ENCODE measurements around the gene TGFA.

Gene TGFA

GRCh38 chr2:70553584-70554337 lies at the start of gene TGFA:
TSS of gene TGFA (minus strand) at chr2:70553826. CDS start at chr2:70553767, 59 bp downstream.
- DNase-seq, result peak; percentile 54 to 61

GRCh38 chr2:70603066-70603465 lies 49.4 kb upstream of the TGFA start:
- no peak for DNase-seq

- DNase-seq, result no peak
These were observed 44.6 kb upstream of the TGFA start for GRCh38 chr2:70598197-70598596.

- no peak for DNase-seq
These were observed 43.1 kb upstream of the TGFA start for GRCh38 chr2:70596739-70597138.

GRCh38 chr2:70596293-70596692 lies 42.7 kb upstream of the TGFA start:
- DNase-seq, result no peak

DNA sequence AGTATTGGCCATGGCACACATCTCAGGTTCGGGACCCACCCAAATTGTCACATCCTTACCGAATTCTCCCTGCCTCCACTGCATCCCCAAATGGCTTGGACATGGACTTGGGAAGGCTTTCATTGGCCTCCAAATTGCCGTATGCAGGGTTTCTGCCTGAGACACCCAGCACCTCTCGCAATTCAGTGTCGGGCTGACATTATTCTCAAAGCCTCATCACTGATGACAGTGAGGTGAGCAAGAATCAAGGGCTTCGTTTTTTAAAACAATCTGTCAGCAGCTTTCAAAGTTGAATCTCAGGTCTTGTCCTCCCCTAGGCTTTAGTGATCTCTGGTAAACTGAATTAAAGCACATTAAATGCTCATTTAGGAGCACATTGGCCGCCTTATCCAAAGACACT lies 29.5 kb upstream of the TGFA start:
- no peak for DNase-seq

- no peak for DNase-seq
These were observed 26.7 kb upstream of the TGFA start for GRCh38 chr2:70580352-70580751.

GRCh38 chr2:70574618-70575017 lies 21.0 kb upstream of the TGFA start:
- DNase-seq, result no peak

GRCh38 chr2:70574109-70574508 lies 20.5 kb upstream of the TGFA start:
- DNase-seq, result no peak

DNA sequence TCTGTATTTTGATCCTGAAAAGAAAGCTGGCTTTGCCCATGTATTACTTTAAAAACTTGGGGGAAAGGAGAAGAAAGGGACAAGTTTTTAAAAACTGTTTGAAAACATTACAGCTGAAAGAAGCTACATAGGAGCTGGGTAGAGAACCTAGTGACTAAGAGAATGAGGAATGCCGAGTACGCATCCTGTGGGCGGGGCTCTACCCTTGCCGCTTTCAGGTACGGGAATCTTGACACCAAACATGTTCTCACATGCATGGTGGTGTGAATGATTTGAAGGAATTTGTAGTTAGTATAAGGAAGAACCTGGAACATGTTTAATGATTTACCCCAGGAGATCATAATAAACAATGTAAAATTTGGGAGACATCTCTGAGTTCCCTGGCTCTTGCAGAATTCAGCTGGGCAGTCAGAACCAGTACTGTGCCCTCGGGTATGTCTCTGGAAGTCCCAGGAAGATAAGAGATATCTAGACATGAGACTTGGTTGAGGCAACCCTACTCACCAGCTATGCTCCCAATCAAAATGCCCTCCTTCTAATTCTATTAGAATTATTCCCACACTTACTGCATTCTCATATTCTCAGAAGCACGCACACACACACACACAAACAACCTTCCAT lies 16.5 kb upstream of the TGFA start:
- no peak for DNase-seq

- no peak for DNase-seq
These were observed 15.9 kb upstream of the TGFA start for GRCh38 chr2:70569559-70569958.

GRCh38 chr2:70566906-70567305 lies 13.3 kb upstream of the TGFA start:
- no peak for DNase-seq

DNA sequence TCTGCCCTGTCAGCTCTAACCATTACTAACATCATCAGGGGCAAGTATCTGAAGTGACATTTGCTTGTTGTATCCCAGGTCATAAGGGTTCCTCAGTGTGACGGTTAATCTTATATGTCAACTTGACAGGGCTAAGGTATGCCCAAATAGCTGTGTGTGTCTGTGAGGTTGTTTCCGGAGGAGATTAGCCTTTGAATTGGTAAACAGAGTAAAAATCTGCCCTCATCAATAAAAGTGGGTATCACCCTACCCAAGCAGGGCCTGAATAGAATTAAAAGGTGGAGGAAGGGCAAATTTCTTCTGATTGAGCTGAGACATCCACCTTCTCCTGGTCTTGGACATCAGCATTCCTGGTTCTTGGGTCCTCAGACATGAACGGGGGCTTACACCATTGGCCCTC lies 12.8 kb upstream of the TGFA start:
- DNase-seq, result no peak

- DNase-seq, result no peak
These were observed 11.6 kb upstream of the TGFA start for GRCh38 chr2:70565039-70565731.

DNA sequence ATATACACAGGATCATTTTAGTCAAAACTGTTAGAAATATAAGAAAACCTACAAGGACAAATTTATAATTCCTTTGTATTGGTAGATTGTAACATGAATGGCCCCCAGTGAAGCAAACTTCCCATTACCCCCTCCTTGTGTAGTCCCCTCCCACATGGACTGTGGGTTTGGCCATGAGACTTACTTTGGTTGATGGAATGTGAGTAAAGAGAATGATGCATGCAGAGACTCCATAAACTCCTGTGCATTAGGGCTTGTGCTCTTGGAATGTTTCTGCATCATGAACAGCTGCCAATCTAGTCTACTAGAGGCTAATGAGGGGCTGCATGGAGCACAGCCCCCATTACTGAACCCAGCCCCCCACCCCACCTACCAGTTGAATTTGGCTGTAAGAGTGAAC lies 8.3 kb upstream of the TGFA start:
- DNase-seq, result no peak

GRCh38 chr2:70560442-70560841 lies 6.8 kb upstream of the TGFA start:
- no peak for DNase-seq

DNA sequence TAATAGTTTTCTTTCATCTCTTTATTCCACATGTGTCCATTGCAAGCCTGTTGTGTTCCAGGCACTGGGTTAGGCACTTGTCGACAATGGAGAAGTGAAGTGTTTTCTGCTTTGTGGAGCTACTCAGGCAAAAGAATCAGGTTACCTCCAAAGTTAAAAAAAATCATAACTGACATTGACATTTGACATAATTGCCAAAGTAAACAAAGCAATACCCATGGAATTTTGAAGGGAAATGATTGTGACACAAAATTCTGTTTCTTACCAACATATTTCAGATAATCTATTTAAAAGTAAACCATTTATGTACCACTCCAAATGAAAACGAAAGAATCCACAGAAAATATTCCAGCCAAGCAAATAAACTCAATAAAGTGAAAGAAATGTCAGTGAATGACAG lies 6.4 kb upstream of the TGFA start:
- DNase-seq, result no peak

DNA sequence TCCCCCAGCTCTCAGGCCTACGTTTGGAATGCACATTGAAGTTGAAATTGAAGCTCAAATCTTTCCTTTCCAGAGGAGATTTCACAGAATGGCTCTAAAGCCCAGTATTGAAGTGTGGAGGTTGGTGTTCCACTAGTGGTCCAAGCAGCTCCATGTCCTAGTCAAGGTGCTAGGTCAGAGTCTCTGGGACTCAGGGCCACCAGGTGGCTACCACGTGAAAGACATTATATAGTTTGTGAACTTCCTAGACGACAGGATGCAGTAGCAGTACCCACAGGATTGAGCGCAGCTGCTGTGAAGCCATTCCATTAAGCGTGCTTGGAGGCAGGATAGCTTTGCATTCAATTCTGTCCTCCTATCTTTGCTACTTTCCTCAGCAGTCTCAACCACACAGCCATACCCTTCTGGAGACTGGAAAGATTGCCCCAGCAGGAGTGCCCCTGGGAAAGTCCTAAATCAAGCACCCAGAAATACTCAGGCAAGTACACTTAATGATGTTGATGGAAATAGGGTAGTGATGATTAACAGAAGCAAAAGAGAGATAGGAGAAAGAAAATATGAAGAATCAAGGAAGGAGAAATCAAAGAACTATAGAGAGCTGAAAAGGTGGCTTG lies 4.7 kb upstream of the TGFA start:
- DNase-seq, result no peak

- no peak for DNase-seq
These were observed 3.7 kb upstream of the TGFA start for GRCh38 chr2:70557171-70557838.

DNA sequence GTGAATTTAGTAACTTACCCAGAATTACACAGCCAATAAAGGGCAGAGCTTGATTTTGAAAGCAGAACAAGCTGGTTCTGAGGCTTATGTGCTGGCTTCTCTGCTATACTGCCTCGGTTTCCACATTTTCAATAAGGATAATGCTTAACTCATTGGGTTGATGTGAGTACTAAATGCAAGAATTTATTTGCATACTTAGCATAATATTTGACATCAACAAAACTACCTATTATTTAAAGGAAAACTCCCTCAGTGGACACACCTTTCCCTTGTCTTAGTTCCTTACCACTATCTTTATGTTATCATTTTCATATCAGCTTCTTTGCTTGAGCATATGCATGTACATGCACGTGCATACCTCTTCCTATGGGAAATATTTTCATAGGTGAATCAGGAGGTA lies 3.0 kb upstream of the TGFA start:
- DNase-seq, result no peak

DNA sequence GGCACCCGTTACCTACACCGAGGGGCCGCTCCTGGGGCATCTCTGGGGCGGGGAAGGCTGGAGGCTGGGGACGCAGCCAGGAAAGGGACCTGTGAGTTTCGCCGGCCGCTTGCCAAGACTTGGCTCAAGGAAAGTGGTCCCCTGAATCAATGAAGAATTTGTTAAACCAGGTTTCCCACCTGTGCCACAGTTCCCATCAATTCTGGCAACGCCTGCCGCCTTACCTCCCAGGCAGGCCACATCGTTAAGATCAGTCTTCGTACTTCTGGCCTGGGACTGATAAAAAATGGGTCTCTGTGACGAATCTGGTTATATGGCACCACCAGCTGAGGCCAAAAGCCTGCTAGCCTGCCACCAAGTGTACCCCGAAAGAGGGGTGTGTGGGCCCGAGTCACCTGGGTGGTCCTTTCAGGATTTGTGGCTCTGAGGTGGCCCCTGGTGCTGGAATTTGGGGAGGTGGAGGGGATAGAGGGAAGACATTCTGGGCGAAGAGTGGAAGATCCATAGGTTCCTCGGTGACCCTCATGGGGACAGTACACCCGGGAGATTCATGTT lies 789 bp upstream of the TGFA start:
- no peak for DNase-seq

- DNase-seq, result no peak
These were observed 367 bp downstream of the TGFA start for GRCh38 chr2:70553334-70553583.
